D341Med (cell line): Measurements from ENCODE around the gene ARHGAP30.
"Not testable (repeated sequence)": the region's sequence is repeated elsewhere in the genome, so short reads cannot be mapped to it uniquely, and the experiment has no call there.

ENCODE experiments used
- DNase-seq: peaks from one replicate; pipeline ENCODE4 v3.0.0; 2012; ENCODE audit warnings: low spot score

ARHGAP30 gene

GRCh38 chr1:161068306-161069234 lies 1.1 kb downstream of the ARHGAP30 start:
- no peak for DNase-seq

DNA sequence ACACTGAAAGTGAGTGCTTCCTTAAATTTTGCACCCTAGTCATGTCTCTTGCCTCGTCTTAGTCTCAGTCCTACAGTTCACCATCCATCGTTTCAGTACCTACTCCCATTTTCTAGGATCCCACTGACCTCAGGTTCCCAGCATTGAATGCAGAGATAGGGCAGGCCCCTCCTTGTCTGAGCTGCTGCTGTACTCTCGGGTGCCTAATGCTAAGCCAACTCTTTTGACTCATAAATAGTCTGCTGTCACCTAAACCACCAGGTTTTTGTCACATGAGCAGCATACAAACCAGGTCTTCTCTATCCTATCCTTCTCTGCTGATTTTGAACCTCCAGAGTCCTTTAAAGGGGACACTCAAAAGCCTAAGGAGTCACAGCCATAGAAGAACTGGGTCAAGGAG lies 3.0 kb downstream of the ARHGAP30 start:
- no peak for DNase-seq

- DNase-seq, result not testable (repeated sequence)
Measured at GRCh38 chr1:161065681-161066080, 4.0 kb downstream of the ARHGAP30 start.

DNA sequence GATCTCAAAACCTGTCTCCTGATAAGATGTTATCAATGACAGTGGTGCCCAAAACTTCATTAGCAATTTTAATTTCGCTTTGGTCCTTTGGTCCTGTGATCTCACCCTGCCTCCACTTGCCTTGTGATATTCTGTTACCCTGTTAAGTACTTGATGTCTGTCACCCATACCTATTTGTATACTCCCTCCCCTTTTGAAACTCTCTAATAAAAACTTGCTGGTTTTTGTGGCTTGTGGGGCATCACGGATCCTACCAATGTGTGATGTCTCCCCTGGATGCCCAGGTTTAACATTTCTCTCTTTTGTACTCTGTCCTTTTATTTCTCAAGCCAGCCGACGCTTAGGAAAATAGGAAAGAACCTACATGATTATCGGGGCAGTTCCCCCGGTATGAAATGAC lies 5.8 kb downstream of the ARHGAP30 start:
- not testable (repeated sequence) for DNase-seq

DNA sequence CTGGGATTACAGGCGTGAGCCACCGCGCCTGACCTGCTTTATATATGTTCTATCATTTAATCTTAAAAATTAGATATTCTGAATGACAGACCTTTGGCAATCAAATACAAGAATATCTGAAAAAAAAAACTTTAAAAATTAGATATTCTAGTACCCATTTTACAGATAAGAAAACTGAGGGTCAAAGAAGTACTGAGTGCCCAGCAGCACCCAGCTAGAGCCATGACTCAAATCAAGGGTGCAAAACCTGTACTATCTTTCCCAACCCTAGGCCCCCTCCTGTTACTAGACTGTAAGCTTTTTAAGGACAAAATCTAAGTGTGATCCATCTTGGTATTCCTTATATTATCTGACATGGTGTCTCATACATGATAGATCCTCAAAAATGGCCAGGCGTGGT lies 8.3 kb downstream of the ARHGAP30 start:
- no peak for DNase-seq

DNA sequence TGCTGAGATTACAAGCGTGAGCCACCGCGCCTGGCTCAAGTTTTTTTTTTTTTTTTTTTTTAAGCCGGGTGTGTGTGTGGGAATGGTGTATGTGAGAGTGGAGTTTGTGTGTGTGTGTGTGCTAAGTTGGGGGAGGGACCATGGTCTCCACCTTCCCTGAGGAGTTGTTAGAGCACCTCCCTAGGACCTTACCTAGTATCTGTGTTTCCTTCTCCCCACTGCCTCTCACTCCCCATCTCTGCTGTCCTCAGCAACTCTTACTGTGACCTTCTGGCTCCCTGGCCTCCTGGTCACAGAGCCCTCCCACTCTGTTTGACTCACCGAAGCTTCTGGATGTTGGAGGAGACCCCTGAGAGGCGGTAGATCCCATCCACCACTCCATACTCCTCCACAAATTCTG lies 10.4 kb downstream of the ARHGAP30 start:
- DNase-seq, result no peak

DNA sequence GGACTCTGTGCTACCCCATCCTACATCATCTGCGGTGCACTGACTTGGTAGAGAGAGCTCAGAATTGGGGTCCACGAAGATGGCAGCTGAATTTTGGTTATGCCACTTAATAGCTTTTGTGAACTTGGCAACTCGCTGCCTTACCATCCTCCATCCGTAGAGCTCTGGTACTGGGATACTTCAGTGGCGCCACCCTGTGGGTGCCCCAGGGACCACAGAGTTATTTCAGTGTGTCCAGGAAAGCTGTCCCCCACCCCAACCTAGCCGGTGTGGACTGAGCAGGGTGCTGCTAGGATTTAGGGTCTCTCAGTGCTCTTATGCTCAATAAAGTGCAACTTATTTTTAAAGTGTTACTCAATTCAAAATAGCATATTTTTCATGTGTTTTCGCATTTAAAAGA lies 14.9 kb downstream of the ARHGAP30 start:
- DNase-seq, result peak; percentile 26

DNA sequence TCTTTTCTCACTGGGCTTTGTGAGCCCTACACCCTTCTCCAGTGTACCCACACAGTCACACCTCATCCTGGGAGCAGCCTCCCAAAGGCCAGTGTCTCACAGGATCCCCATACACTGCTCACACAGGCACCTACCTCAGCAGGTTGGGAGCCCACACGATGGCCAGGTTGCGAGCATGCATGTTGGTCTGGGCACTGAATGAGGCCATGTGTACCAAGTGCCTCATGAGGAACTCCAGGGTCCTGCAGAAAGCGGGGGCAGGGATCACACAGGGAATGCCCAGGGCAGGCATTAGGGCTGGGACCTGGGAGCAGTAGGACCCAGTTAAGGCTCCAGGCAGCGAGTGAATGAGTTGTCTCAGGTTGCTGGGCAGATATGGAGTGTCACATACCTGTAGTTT lies 15.5 kb downstream of the ARHGAP30 start:
- peak; percentile 30 for DNase-seq

- DNase-seq, result no peak
Measured at GRCh38 chr1:161052899-161053298, 16.8 kb downstream of the ARHGAP30 start.

- DNase-seq, result peak; percentile 15
Measured at GRCh38 chr1:161051219-161051618, 18.5 kb downstream of the ARHGAP30 start.

DNA sequence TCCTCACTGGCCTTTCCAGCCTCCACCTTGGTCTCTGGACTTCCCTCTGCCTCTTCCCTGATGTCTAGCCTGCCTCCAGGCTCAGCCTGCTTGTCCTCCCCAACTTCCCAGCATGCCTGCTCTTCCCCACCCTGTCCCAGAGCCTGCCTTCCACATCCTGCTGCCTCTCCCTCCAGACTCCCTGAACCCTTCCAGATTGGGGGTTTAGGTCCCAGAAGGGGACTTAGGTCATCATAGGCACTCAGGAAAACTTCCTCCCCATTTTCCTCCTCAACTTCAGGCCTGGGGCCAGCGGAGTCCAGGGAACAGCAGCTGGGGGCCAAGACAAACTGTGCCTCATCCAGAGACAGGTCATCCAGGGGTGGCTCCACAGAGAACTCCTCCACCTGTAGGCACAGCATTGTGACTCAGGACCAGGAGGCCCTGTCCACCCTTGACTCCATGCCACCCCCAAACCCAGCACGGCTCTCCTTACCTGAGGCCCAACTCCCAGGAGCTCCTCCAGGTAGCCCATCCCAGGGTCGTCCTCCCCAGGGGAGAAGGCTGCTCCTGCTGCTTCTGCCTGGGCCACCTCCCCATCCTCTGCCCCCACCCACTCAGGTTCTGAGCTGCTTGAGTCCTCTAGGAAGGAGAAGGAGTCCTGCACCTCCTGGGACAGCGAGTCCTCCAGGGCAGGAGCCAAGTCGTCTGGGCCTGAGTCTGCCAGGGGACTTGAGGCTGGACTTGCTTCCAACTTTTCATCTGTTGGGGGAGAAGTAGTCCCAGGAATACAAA lies 20.6 kb downstream of the ARHGAP30 start:
- DNase-seq, result peak; percentile 29

DNA sequence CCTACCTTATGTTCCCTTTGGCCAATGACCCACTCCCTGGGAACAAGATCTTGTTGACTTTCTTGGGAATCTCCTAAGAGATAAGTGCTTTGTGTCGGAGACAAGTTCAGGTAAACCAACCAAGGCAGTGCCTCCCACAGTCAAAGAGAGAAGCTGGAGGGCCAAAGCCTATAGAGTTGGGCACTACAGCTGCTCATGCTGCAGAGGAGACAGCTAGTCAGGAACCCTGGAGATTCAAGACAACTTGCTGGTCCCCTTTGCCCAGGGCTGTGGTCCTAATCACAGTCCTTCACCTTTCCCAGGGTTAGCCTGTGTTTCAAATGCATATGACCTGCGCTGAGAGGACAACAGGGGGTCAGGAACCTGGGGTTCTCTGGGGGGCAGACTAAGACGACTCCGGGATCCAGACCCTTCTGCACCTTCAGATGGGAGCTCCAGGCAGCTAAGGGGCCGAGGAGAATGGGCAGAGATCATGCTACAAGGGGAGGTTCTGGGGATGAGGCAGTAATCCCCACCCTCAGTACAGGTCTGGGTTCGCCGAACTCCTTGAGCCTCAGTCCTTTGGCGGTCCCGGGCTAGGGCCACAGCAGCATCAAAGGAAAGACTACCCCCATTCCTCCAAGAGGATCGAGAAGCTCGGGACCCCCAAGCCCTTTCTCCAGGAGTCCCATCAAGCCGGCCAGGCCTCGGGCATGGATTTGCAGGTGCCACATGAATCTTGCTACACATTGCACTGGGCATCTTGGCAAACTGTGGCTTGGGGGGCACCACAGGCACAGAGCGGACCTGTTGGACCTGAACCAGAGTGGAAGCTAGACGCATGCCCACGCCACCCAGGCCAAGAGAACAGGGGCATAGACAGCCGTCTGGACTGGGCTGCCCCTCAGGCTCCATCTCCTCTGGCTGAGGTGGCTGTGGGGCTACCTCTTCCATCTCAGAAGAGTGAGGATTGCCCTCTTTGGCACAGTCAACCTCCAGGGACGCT lies 22.0 kb downstream of the ARHGAP30 start:
- peak; percentile 15 for DNase-seq

GRCh38 chr1:161046605-161047228 lies 23.0 kb downstream of the ARHGAP30 start:
- DNase-seq, result no peak

DNA sequence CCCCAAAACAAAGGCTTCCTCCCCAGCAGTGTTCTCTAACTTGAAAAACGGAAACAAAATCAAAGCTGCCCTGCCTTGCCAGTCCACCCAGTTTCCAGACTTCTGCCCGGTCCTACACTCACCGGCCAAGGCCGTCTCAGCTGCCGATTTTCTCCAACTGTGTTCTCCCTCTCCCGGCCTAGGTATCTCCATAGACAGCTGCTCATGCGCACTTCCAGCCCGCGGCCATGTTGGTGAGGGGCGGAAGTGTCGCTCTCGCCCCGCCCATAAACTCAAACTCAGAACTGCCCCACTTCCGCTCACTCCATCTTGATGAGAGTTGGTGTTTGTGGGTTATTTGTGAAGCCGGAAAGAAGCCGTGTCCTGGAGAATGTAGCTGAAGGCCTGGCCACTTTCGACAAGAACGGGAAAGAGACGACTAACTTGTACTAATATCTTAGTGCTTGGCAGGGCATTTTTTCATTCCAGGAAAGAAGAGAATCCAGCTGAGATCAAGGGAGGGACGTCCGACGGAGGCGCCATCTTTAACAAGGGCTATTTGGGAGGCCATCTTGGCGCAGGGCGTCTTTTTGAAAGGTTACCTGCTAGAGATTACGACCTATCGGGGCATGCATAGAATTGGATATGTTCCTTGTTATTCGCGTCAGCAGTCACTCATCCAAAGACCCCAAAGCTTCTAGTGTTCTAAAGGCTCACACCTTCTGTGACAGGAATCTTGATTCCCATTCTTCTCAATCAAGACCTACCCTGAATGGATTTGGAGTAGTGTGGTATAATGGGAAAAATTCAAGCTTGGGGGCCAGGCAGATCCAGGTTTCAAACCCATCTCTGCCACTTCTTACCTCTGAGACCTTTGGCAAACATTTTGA lies 23.7 kb downstream of the ARHGAP30 start, which contains the start of gene USF1:
USF1 (minus strand) TSS at position 242 of the 869 bp plus-strand sequence. CDS start 2,702 bp downstream, outside the sequence.
- peak; percentile 95 for DNase-seq

DNA sequence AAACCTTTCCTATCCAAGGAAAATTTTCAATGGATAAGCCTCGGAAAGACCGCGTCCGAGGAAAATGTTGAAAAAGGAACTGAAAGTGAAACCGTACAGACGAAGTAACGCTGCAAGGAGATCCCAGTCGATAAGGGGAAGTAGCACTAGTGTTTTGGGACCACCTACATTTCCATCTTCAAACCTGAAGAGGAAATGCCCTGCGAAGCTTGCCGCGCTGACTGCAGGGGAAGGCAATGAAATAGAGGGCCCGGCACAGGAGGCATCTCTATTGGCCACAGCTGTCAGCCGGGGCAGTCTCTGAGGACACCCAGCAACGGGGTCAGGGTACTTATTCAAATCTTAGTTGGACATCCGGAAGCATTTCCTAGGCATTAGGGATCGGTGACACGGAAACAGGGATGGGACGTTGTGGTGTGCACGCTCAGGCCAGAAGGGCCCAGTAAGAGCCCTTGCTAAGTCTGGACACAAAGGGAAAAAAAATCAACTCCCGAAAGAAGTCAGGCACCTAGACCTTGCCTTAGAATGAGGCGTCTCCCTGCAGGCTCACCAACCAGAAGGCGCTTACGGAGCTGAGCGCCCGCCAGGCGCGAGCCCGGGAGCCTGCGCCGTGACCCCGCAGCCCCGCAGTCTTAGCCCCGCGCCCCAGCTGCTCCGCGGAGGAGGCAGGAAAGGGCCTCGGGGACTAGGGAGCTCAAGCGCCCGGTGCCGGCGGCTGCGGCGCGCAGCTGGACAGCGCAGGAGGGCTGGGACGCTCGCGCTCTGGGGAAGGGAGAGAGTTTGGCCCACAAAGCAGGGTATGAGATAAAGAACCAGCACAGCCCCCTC lies 24.6 kb downstream of the ARHGAP30 start:
- DNase-seq, result peak; percentile 85

- no peak for DNase-seq
Measured at GRCh38 chr1:161044535-161044907, 25.2 kb downstream of the ARHGAP30 start.

- no peak for DNase-seq
Measured at GRCh38 chr1:161039546-161039945, 30.1 kb downstream of the ARHGAP30 start.

DNA sequence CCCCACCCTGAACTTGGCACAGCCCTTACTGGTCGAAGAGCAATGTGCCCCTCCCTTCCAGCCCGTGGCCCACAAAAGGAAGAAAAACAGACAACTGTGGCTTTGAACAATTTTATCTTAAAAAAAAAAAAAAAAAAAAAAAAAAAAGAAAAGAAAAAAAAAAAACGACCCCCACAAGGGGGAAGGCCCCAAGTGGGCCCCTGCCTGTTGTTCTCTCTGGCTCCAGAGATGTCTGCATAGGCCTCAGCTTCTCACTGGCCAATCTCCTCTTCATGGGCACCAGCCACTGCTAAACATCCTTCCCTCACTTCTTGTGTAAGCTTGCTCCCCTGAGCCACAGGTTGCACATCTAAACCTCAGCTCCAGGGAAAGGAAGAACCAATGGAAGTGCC lies 30.5 kb downstream of the ARHGAP30 start:
- DNase-seq, result no peak

- DNase-seq, result no peak
Measured at GRCh38 chr1:161038523-161039153, 31.1 kb downstream of the ARHGAP30 start, which contains the start of gene TSTD1. TSTD1 (minus strand) TSS chr1:161038964; CDS start chr1:161038889, 75 bp downstream.
